ENCODE data around the gene MPLKIP. TPM values are rescaled to one million over a fixed set of nuclear protein-coding genes. Genes with fewer than 3 reads are reported as not detected.

Gene MPLKIP
- total RNA-seq: 17.2 and 17.3 TPM in 2 replicates

DNA sequence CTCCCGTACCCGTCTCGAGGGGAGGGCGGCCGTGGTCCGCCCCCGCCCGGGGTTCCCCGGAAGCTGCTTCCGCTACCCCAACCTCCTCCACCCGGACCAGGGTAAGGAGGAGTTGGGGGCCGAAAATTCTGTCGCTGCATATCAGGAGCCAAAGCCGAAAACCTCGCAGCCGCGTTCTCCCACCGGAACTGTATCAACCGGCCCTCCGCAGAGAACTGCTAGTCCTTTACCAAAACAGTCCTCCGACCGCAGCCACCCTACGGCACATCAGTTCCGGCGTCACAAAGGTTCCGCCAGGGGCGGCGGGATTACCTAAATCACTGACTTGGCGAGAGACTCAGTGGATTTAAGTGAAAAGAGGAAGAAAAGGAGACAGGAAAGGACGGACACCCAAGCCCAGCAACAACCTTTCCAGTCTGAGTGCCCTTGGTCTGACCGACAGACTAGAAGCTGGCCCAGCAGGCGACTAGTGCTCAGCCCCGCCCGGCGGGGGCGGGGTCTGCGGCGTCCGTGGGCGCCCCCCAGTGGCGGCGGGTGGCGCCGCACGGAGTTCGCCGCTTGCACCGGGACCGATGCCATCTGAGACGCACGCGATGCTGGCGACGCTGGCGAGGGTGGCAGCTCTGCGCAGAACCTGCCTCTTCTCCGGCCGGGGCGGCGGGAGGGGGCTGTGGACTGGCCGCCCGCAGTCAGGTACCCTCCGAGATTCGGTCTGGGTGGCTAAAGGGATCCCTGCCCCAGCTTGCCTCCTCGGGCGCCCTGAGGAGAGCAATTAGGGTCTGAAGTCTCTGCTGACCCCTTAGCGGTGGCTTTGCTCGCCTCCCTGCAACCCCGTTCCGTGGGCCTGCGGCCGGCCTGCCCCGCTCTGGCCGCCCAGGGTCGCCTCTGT lies at the start of gene MPLKIP, which contains the start of gene SUGCT:
TSS of gene MPLKIP (minus strand) at position 195 of the 889 bp plus-strand sequence. CDS start at position 140, 55 bp downstream.
TSS of gene SUGCT (plus strand) at position 578 of the 889 bp plus-strand sequence.

Other genes with a start within 250 kb of the MPLKIP start
- gene CDK13, start 184.4 kb downstream of the MPLKIP start, total RNA-seq: 65.9 and 73.4 TPM in 2 replicates
- gene SUGCT, start 383 bp upstream of the MPLKIP start, total RNA-seq: 8.9 and 12.6 TPM in 2 replicates

Data from smooth muscle cell of trachea (primary cell).